SK-N-SH (cell line): ENCODE results near the gene ALKBH8. TPM values are rescaled to one million over a fixed set of nuclear protein-coding genes. Genes with fewer than 3 reads are reported as not detected.
"Not testable (repeated sequence)": the region's sequence is repeated elsewhere in the genome, so short reads cannot be mapped to it uniquely, and the experiment has no call there.

ENCODE experiments used
- CTCF ChIA-PET: fragments of 300-600, 350-600 bp; formaldehyde crosslinking; extraction: SDS; loops from one replicate; lab custom pipeline; 2021; lab: Yijun Ruan, JAX
- POLR2A ChIA-PET: fragments of 350-600 bp; sonication (Branson Sonifier 250); formaldehyde crosslinking; extraction: SDS; loops from one replicate; lab custom pipeline; 2020; ENCODE audit warnings: antibody characterized with exemption, inconsistent platforms; lab: Yijun Ruan, JAX
- DNase-seq: peaks from one replicate; pipeline ENCODE4 v3.0.0; 2012
- H2AFZ ChIP-seq: fragments of 200-600 bp; sonication (generic); 2 replicates; pipeline ENCODE4 v1.8.1; 2016; ENCODE audit warnings: antibody characterized with exemption, mild to moderate bottlenecking, low read depth
- H3F3A ChIP-seq: fragments of 200-600 bp; sonication (generic); replicated peaks from 2 replicates; pipeline ENCODE3; 2016; ENCODE audit warnings: antibody characterized with exemption, mild to moderate bottlenecking; ENCODE audit not compliant: insufficient read depth
- H3K27ac ChIP-seq, 2 experiments: fragments of 200-500 bp in 1 of 2; fragments of 200-600 bp in 1 of 2; sonication (Bioruptor generic) in 1 of 2; sonication (generic), shearing (Covaris generic) in 1 of 2; 2 replicates each; pipeline versions ENCODE4 v1.5.1 to v1.6.1; 2014 to 2016; ENCODE audit warnings: low read depth in 2 of 2, inconsistent platforms in 1 of 2, low read length in 1 of 2, mild to moderate bottlenecking in 1 of 2, mixed read lengths in 1 of 2
- H3K27me3 ChIP-seq: fragments of 200-600 bp; sonication (generic), shearing (Covaris generic); 2 replicates; pipeline ENCODE4 v1.6.1; 2016; ENCODE audit warnings: mixed run types; ENCODE audit not compliant: insufficient read depth
- H3K36me3 ChIP-seq, 2 experiments: fragments of 200-500 bp in 1 of 2; fragments of 200-600 bp in 1 of 2; sonication (Bioruptor generic) in 1 of 2; sonication (generic) in 1 of 2; replicated peaks in 1 of 2; 2 replicates each; pipeline versions ENCODE3 to v1.5.1; 2014 to 2016; ENCODE audit warnings: low read length in 1 of 2, mild to moderate bottlenecking in 1 of 2; ENCODE audit not compliant: insufficient read depth in 2 of 2, control insufficient read depth in 1 of 2
- H3K4me1 ChIP-seq, 2 experiments: fragments of 200-500 bp in 1 of 2; fragments of 200-600 bp in 1 of 2; sonication (Bioruptor generic) in 1 of 2; sonication (generic), shearing (Covaris generic) in 1 of 2; 2 replicates each; pipeline versions ENCODE4 v1.5.1 to v1.6.1; 2014 to 2016; ENCODE audit warnings: low read depth in 1 of 2, low read length in 1 of 2, mixed run types in 1 of 2; ENCODE audit not compliant: insufficient read depth in 2 of 2, control insufficient read depth in 1 of 2
- H3K4me2 ChIP-seq: fragments of 200-600 bp; sonication (generic), shearing (Covaris generic); 2 replicates; pipeline ENCODE4 v1.6.1; 2017; ENCODE audit warnings: mixed run types
- H3K4me3 ChIP-seq, 2 experiments: fragments of 200-500 bp in 1 of 2; fragments of 200-600 bp in 1 of 2; sonication (Bioruptor generic) in 1 of 2; sonication (generic), shearing (Covaris generic) in 1 of 2; 2 replicates each; pipeline versions ENCODE4 v1.5.1 to v1.8.1; 2014 to 2016; ENCODE audit warnings: low read depth in 2 of 2, inconsistent platforms in 1 of 2, low read length in 1 of 2, mild to moderate bottlenecking in 1 of 2, mixed read lengths in 1 of 2, moderate library complexity in 1 of 2
- H3K79me2 ChIP-seq: fragments of 200-600 bp; sonication (generic); 2 replicates; pipeline ENCODE4 v1.8.1; 2017; ENCODE audit warnings: mild to moderate bottlenecking; ENCODE audit not compliant: insufficient read depth
- H3K9ac ChIP-seq: fragments of 200-600 bp; sonication (generic); 2 replicates; pipeline ENCODE4 v1.6.1; 2017; ENCODE audit warnings: mixed run types
- H3K9me2 ChIP-seq: fragments of 200-600 bp; sonication (generic); 2 replicates; pipeline ENCODE4 v1.6.1; 2017; ENCODE audit warnings: mixed run types
- H3K9me3 ChIP-seq: fragments of 200-600 bp; sonication (generic); 2 replicates; pipeline ENCODE4 v1.6.1; 2017; ENCODE audit warnings: mixed run types, mild to moderate bottlenecking, moderate library complexity
- H4K20me1 ChIP-seq: fragments of 200-600 bp; sonication (generic); 2 replicates; pipeline ENCODE4 v1.6.1; 2017; ENCODE audit warnings: mild to moderate bottlenecking, mixed run types; ENCODE audit not compliant: insufficient read depth
- CTCF ChIP-seq: fragments of 200-600 bp; sonication (generic); IDR thresholded peaks from 2 replicates; pipeline ENCODE4 v1.6.1; 2017; ENCODE audit warnings: antibody characterized with exemption, mild to moderate bottlenecking, moderate library complexity
- ELF1 ChIP-seq: IDR thresholded peaks from 2 replicates; pipeline ENCODE4 v1.4.0; 2012
- EP300 ChIP-seq, 2 experiments: IDR thresholded peaks; 2 replicates each; pipeline versions ENCODE4 v1.4.0 to v1.6.1; 2012; ENCODE audit warnings: borderline replicate concordance in 1 of 2, low read depth in 1 of 2, low read length in 1 of 2
- FOSL2 ChIP-seq: IDR thresholded peaks from 2 replicates; pipeline ENCODE4 v1.4.0; 2012; ENCODE audit warnings: low read depth, mild to moderate bottlenecking, moderate library complexity, borderline replicate concordance
- FOXM1 ChIP-seq: IDR thresholded peaks from 2 replicates; pipeline ENCODE4 v1.4.0; 2012; ENCODE audit warnings: low read depth, mild to moderate bottlenecking
- GATA2 ChIP-seq: sonication (generic); formaldehyde crosslinking; IDR thresholded peaks from 2 replicates; pipeline ENCODE4 v1.5.0; 2020; ENCODE audit warnings: mild to moderate bottlenecking, missing genetic modification reagents
- JUND ChIP-seq: IDR thresholded peaks from 2 replicates; pipeline ENCODE4 v1.4.0; 2012
- PBX3 ChIP-seq: IDR thresholded peaks from 2 replicates; pipeline ENCODE4; 2012
- POLR2AphosphoS5 ChIP-seq: IDR thresholded peaks from 2 replicates; pipeline ENCODE4 v1.6.1; 2012; ENCODE audit warnings: low read depth, low read length
- RAD21 ChIP-seq: IDR thresholded peaks from 2 replicates; pipeline ENCODE4 v1.6.1; 2012; ENCODE audit warnings: mild to moderate bottlenecking, low read length
- SMC3 ChIP-seq: IDR thresholded peaks from 2 replicates; pipeline ENCODE4 v1.6.1; 2012; ENCODE audit warnings: low read depth, low read length, improper control_type of control experiment
- TAF1 ChIP-seq: IDR thresholded peaks from 2 replicates; pipeline ENCODE4 v1.6.1; 2012; ENCODE audit warnings: low read depth, mild to moderate bottlenecking, low read length, moderate library complexity, borderline replicate concordance
- TCF12 ChIP-seq: IDR thresholded peaks from 2 replicates; pipeline ENCODE4 v1.4.0; 2012
- USF1 ChIP-seq: IDR thresholded peaks from 2 replicates; pipeline ENCODE4 v1.4.0; 2012; ENCODE audit warnings: low read depth, borderline replicate concordance
- WGBS: methylation state at CpG from one replicate; pipeline ENCODE4 v1.1.6; 2017; ENCODE audit warnings: low lambda C conversion rate; 5-methylcytosine and 5-hydroxymethylcytosine counted together
- polyA plus RNA-seq, 3 experiments: library from polyadenylated mRNA; depleted of rRNA; stranded (reverse); fragments of >200 nt; gene quantifications; 2 replicates each; pipeline ENCODE4 v1.2.3, GENCODE V29; 2012

The ALKBH8 gene
- polyA plus RNA-seq, 1 of the 3 experiments (the other 2 are of a cell fraction): 2.4 TPM

- TF ChIP-seq ELF1: no peak
- no peak for TF ChIP-seq RAD21
- no peak for TF ChIP-seq JUND
These were observed 59.8 kb downstream of the ALKBH8 start (continued) for GRCh38 chr11:107505647-107506225.

GRCh38 chr11:107504981-107505380 is 60.6 kb downstream of the ALKBH8 start:
- H3K36me3 ChIP-seq: peaks cover 18 to 26% of the 10 kb centered on the region in 2 experiments
- H4K20me1 ChIP-seq: no peaks in the 10 kb centered on the region
- TF ChIP-seq CTCF (no peak), TCF12 (0 out of 2 replicates have a peak, but pooled peaks have one; percentile 4)
- TF ChIP-seq, all 33 proteins: peak for 1
- Histone ChIP-seq H2AFZ (no peak overlapping the region), H3K4me2 (no peak overlapping the region), H3K9me2 (no peaks in the 10 kb centered on the region), H3K4me3 (no peak overlapping the region), H3K27ac (peak overlapping the region; percentile 3 to 67; a peak in 3 of 4 replicates), H3K9ac (no peak overlapping the region), H3K79me2 (no peaks in the 10 kb centered on the region), H3K9me3 (no peaks in the 10 kb centered on the region), H3F3A (no peaks in the 10 kb centered on the region), H3K4me1 (no peaks in the 10 kb centered on the region; a peak in 1 of 4 replicates), H3K27me3 (no peaks in the 10 kb centered on the region)
- WGBS: 78% methylated on average over 5 of the region's 5 CpGs
- no peak for DNase-seq
- POLR2A ChIA-PET: no interaction called here
- CTCF ChIA-PET: no interaction called here

GRCh38 chr11:107501713-107502112 is 63.8 kb downstream of the ALKBH8 start:
- Histone ChIP-seq H3K79me2 (no peaks in the 10 kb centered on the region), H3K9me3 (no peaks in the 10 kb centered on the region), H3K9ac (no peak overlapping the region), H3K27ac (no peak overlapping the region), H3K27me3 (no peaks in the 10 kb centered on the region), H3K4me1 (no peaks in the 10 kb centered on the region; a peak in 1 of 4 replicates), H3K4me3 (no peak overlapping the region), H4K20me1 (no peaks in the 10 kb centered on the region), H2AFZ (no peak overlapping the region), H3K9me2 (no peaks in the 10 kb centered on the region), H3K4me2 (no peak overlapping the region), H3K36me3 (peaks cover 11 to 24% of the 10 kb centered on the region in 2 experiments), H3F3A (no peaks in the 10 kb centered on the region)
- no peak for DNase-seq
- 50% methylated on average over 1 of the region's 1 CpG for WGBS
- POLR2A ChIA-PET: no interaction called here
- CTCF ChIA-PET: interaction anchor here (1.4 kb wide), 1 partner anchor 27 kb away, joined by 3 read pairs; no protein-coding TSS in a partner anchor
- TF ChIP-seq TAF1 (no peak), PBX3 (no peak), POLR2AphosphoS5 (no peak), EP300 (IDR thresholded peaks at IDR 0.05; ENCODE audit: borderline replicate concordance in 1 of 2, low read depth in 1 of 2, low read length in 1 of 2) (no peak), SMC3 (no peak), FOXM1 (no peak), USF1 (no peak), GATA2 (CRISPR knock-in tag) (no peak), FOSL2 (no peak)

- H3K4me1 ChIP-seq, POLR2A ChIA-PET, H3K36me3 ChIP-seq, H3K79me2 ChIP-seq, H3K27me3 ChIP-seq, H3F3A ChIP-seq, H3K9me3 ChIP-seq, H3K27ac ChIP-seq, H3K4me2 ChIP-seq, H3K9me2 ChIP-seq, H2AFZ ChIP-seq, H4K20me1 ChIP-seq, H3K4me3 ChIP-seq, H3K9ac ChIP-seq, CTCF ChIA-PET, DNase-seq: not testable (repeated sequence)
- WGBS: 89% methylated on average over 7 of the region's 7 CpGs
These were observed 68.2 kb downstream of the ALKBH8 start for GRCh38 chr11:107497371-107497770.
